ENCODE data around the gene SLC43A2. TPM values are rescaled to one million over a fixed set of nuclear protein-coding genes. Genes with fewer than 3 reads are reported as not detected.

SLC43A2 gene
- total and polyA plus RNA-seq, 2 donors from 2014 or later, result 48.9 to 60.4 TPM

DNA sequence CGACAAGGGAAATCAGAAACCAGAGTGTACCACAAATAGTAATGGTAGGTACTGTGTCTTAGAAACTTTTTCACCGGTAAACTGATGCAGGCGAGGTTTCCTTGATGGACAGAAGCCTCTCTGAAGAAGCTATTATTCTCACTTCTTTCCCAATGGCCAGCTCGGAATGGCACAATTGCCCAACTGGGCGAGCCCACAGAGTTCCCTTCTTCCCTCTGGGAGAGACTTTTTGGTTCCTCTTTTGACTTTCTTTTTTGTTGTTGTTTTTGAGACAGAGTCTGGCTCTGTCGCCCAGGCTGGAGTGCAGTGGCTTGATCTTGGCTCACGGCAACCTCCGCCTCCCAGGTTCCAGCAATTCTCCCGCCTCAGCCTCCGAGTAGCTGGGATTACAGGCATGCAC lies 16.9 kb downstream of the SLC43A2 start:
- Histone ChIP-seq H3K9me3 (ENCODE audit: control insufficient read depth in 2 of 3, insufficient read depth in 1 of 3, low read length in 3 of 3) (no peaks in the 10 kb centered on the region), H3K9ac (ENCODE audit: low read length in 3 of 3) (no peak overlapping the region), H3K27ac (ENCODE audit: low read depth in 2 of 2, low read length in 2 of 2) (no peak overlapping the region), H3K36me3 (ENCODE audit: control insufficient read depth in 2 of 3, insufficient read depth in 3 of 3, low read length in 3 of 3) (peaks cover 0 to 28% (median 8%) of the 10 kb centered on the region in 3 donors), H3K27me3 (ENCODE audit: control insufficient read depth, insufficient read depth, low read length) (no peaks in the 10 kb centered on the region), H3K4me3 (ENCODE audit: low read length in 3 of 3) (no peak overlapping the region), H3K4me1 (ENCODE audit: control insufficient read depth in 2 of 3, insufficient read depth in 2 of 3, low read depth in 1 of 3, low read length in 3 of 3) (peaks cover 0 to 15% (median 13%) of the 10 kb centered on the region in 3 donors)
- DNase-seq, result no peak
- TF ChIP-seq, protein P1, sequence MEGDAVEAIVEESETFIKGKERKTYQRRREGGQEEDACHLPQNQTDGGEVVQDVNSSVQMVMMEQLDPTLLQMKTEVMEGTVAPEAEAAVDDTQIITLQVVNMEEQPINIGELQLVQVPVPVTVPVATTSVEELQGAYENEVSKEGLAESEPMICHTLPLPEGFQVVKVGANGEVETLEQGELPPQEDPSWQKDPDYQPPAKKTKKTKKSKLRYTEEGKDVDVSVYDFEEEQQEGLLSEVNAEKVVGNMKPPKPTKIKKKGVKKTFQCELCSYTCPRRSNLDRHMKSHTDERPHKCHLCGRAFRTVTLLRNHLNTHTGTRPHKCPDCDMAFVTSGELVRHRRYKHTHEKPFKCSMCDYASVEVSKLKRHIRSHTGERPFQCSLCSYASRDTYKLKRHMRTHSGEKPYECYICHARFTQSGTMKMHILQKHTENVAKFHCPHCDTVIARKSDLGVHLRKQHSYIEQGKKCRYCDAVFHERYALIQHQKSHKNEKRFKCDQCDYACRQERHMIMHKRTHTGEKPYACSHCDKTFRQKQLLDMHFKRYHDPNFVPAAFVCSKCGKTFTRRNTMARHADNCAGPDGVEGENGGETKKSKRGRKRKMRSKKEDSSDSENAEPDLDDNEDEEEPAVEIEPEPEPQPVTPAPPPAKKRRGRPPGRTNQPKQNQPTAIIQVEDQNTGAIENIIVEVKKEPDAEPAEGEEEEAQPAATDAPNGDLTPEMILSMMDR (IDR thresholded peaks at IDR 0.05; ENCODE audit: borderline replicate concordance, extremely low read depth, insufficient read depth), result no peak
- FAIRE-seq, result no peak
- intact Hi-C loops (cut with DNase I), result no loop called here

DNA sequence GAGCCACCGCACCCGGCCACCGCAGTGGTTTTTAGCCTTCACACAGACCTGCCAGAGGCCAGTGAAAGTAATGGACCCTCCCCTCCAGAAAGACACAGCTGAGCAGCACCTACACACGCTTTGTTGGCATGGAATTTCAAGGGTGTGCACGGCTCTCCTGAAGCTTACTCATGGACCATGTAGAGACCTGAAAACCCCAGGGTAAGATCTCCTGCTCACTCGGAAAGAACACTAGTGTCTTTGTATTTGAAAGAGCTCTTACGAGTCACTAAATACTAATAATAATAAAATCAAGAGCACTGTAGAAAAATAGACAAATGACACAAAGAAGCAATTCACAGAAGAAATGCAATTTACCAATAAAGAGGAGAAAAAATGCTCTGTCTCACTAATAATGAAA lies 20.0 kb downstream of the SLC43A2 start:
- TF ChIP-seq, protein P1 (IDR thresholded peaks at IDR 0.05; ENCODE audit: borderline replicate concordance, extremely low read depth, insufficient read depth), result no peak
- FAIRE-seq (no peak), DNase-seq (no peak)
- no peaks in the 10 kb centered on the region for H3K27me3 ChIP-seq (ENCODE audit: control insufficient read depth, insufficient read depth, low read length)
- no peaks in the 10 kb centered on the region for H3K9me3 ChIP-seq (ENCODE audit: control insufficient read depth in 2 of 3, insufficient read depth in 1 of 3, low read length in 3 of 3)
- no peak overlapping the region for H3K9ac ChIP-seq (ENCODE audit: low read length in 3 of 3)
- no peak overlapping the region for H3K27ac ChIP-seq (ENCODE audit: low read depth in 2 of 2, low read length in 2 of 2)
- intact Hi-C loops (cut with DNase I), result no loop called here
- H3K36me3 ChIP-seq (ENCODE audit: control insufficient read depth in 2 of 3, insufficient read depth in 3 of 3, low read length in 3 of 3), result peaks cover 0 to 17% (median 6%) of the 10 kb centered on the region in 3 donors
- no peak overlapping the region for H3K4me3 ChIP-seq (ENCODE audit: low read length in 3 of 3)
- peaks cover 0 to 36% (median 35%) of the 10 kb centered on the region in 3 donors for H3K4me1 ChIP-seq (ENCODE audit: control insufficient read depth in 2 of 3, insufficient read depth in 2 of 3, low read depth in 1 of 3, low read length in 3 of 3)

DNA sequence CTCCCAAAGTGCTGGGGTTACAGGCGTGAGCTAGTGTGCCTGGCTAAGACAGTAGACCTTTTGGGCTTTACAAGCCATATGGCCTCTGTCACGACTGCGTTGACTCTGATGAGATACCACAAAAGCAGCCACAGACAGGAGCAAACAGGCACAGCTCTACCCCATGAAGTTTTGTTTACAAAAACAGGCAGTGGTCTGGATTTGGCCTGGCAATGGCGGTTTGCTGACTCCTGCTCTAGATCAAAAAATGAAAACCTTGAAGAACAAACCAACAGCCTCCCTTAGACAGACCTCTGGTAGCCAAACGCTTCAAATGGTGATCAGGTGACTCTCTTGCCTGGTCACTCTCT lies 20.7 kb downstream of the SLC43A2 start:
- FAIRE-seq (no peak), DNase-seq (no peak)
- intact Hi-C loops (cut with DNase I), result no loop called here
- H3K4me1 ChIP-seq (ENCODE audit: control insufficient read depth in 2 of 3, insufficient read depth in 2 of 3, low read depth in 1 of 3, low read length in 3 of 3), result peaks cover 0 to 37% (median 36%) of the 10 kb centered on the region in 3 donors
- H3K27ac ChIP-seq (ENCODE audit: low read depth in 2 of 2, low read length in 2 of 2), result peak overlapping the region; percentile 76 to 79
- H3K4me3 ChIP-seq (ENCODE audit: low read length in 3 of 3), result no peak overlapping the region
- peak overlapping the region in 1 of 3 donors; percentile 51 for H3K9ac ChIP-seq (ENCODE audit: low read length in 3 of 3)
- TF ChIP-seq, protein P1 (IDR thresholded peaks at IDR 0.05; ENCODE audit: borderline replicate concordance, extremely low read depth, insufficient read depth), result no peak
- H3K36me3 ChIP-seq (ENCODE audit: control insufficient read depth in 2 of 3, insufficient read depth in 3 of 3, low read length in 3 of 3), result peaks cover 0 to 14% (median 6%) of the 10 kb centered on the region in 3 donors
- no peaks in the 10 kb centered on the region for H3K9me3 ChIP-seq (ENCODE audit: control insufficient read depth in 2 of 3, insufficient read depth in 1 of 3, low read length in 3 of 3)
- no peaks in the 10 kb centered on the region for H3K27me3 ChIP-seq (ENCODE audit: control insufficient read depth, insufficient read depth, low read length)

All from kidney (tissue), 14 donors.